ENCODE measurements around the gene IL1R2. TPM values are rescaled to one million over a fixed set of nuclear protein-coding genes. Genes with fewer than 3 reads are reported as not detected.

The IL1R2 gene
- total RNA-seq, 2 experiments from 2014 or later, result not detected

DNA sequence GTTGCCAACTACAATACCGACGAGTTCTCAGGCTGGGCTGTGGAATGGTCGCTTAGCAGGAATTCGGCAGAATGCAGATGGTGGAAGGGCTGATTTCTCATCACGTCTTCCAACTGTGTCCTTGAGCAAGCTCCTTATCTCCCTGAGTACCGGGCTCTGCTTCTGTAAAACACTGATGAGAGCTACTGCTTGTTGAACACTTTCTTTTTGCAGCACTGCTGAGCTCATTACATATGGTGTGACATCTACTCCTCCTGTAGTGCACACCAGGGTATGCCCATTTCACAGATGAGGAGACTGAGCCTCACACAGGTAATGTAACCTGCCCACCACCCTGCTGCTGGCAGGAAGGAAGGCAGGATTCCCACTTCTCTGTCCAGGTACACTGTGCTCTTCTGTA, 8.3 kb downstream of the IL1R2 start:
- no TSS peak for BruUV-seq (replicated peaks)
- DNase-seq (ENCODE audit: low spot score), result no peak
- H3K4me3 ChIP-seq (ENCODE audit: low read depth, low read length, poor library complexity, severe bottlenecking), result no peak overlapping the region
- TF ChIP-seq, protein P1, sequence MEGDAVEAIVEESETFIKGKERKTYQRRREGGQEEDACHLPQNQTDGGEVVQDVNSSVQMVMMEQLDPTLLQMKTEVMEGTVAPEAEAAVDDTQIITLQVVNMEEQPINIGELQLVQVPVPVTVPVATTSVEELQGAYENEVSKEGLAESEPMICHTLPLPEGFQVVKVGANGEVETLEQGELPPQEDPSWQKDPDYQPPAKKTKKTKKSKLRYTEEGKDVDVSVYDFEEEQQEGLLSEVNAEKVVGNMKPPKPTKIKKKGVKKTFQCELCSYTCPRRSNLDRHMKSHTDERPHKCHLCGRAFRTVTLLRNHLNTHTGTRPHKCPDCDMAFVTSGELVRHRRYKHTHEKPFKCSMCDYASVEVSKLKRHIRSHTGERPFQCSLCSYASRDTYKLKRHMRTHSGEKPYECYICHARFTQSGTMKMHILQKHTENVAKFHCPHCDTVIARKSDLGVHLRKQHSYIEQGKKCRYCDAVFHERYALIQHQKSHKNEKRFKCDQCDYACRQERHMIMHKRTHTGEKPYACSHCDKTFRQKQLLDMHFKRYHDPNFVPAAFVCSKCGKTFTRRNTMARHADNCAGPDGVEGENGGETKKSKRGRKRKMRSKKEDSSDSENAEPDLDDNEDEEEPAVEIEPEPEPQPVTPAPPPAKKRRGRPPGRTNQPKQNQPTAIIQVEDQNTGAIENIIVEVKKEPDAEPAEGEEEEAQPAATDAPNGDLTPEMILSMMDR (conservative IDR thresholded peaks at IDR 0.05; ENCODE audit: low read length), result no peak
- no peak for TF ChIP-seq EZH2phosphoT487 (IDR thresholded peaks at IDR 0.05; ENCODE audit: borderline replicate concordance, low read depth, low read length)
- H3K4me2 ChIP-seq (ENCODE audit: low read length), result no peak overlapping the region
- intact Hi-C loops (cut with micrococcal nuclease; ENCODE audit: unreplicated experiment), result no loop called here
- H4K20me1 ChIP-seq (ENCODE audit: insufficient read depth, low read length), result no peaks in the 10 kb centered on the region
- no peak overlapping the region for H2AFZ ChIP-seq (ENCODE audit: low read length)
- POLR2A ChIA-PET, result interaction anchor here (0.5 to 0.8 kb wide), 2 partner anchors 395 to 654 kb away, joined by 3 read pairs; no protein-coding TSS in a partner anchor
- H3K79me2 ChIP-seq (ENCODE audit: insufficient read depth, low read depth, low read length), result no peaks in the 10 kb centered on the region
- no peaks in the 10 kb centered on the region for H3K36me3 ChIP-seq (ENCODE audit: insufficient read depth, low read length)
- H3K9me2 ChIP-seq (ENCODE audit: insufficient read depth, low read length), result no peaks in the 10 kb centered on the region
- H3K4me1 ChIP-seq (ENCODE audit: insufficient read depth, low read length, poor library complexity, severe bottlenecking), result no peaks in the 10 kb centered on the region
- no peaks in the 10 kb centered on the region for H3K9me3 ChIP-seq (ENCODE audit: low read length)
- no peak overlapping the region for H3K27ac ChIP-seq (ENCODE audit: low read depth, low read length, poor library complexity, severe bottlenecking)
- CTCF ChIA-PET (ENCODE audit: unreplicated experiment), result no interaction called here

- Histone ChIP-seq H3K4me3 (ENCODE audit: low read depth, low read length, poor library complexity, severe bottlenecking) (no peak overlapping the region), H3K9me3 (ENCODE audit: low read length) (no peaks in the 10 kb centered on the region), H3K36me3 (ENCODE audit: insufficient read depth, low read length) (no peaks in the 10 kb centered on the region), H2AFZ (ENCODE audit: low read length) (no peak overlapping the region), H3K9me2 (ENCODE audit: insufficient read depth, low read length) (no peaks in the 10 kb centered on the region), H3K4me2 (ENCODE audit: low read length) (no peak overlapping the region), H3K4me1 (ENCODE audit: insufficient read depth, low read length, poor library complexity, severe bottlenecking) (no peaks in the 10 kb centered on the region), H4K20me1 (ENCODE audit: insufficient read depth, low read length) (no peaks in the 10 kb centered on the region), H3K79me2 (ENCODE audit: insufficient read depth, low read depth, low read length) (no peaks in the 10 kb centered on the region), H3K27ac (ENCODE audit: low read depth, low read length, poor library complexity, severe bottlenecking) (no peak overlapping the region)
- ChIA-PET POLR2A (no interaction called here), CTCF (ENCODE audit: unreplicated experiment) (no interaction called here)
- BruUV-seq (replicated peaks), result no TSS peak
- TF ChIP-seq EZH2phosphoT487 (IDR thresholded peaks at IDR 0.05; ENCODE audit: borderline replicate concordance, low read depth, low read length), result no peak
- TF ChIP-seq, protein P1 (conservative IDR thresholded peaks at IDR 0.05; ENCODE audit: low read length), result no peak
- intact Hi-C loops (cut with micrococcal nuclease; ENCODE audit: unreplicated experiment), result no loop called here
- DNase-seq (ENCODE audit: low spot score), result no peak
Measured at GRCh38 chr2:102000813-102001766, 9.3 kb downstream of the IL1R2 start.

DNA sequence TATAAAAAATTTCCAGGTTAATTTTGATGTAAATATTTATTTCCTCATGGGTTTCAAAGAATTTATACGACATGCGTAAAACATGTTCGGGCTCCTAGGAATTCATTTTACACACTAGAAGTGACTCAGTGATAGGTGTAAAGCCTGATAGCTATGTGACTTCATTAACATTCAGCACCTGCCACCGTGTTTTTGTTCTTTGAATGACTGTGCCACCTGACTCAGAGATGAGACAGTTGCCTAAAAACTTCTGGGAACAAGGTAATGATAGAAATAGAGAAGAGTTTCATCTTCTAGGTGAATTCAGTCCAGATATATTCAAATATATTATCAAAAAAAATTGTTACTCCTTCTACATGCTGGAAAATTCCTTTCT, 10.0 kb downstream of the IL1R2 start:
- Histone ChIP-seq H3K36me3 (ENCODE audit: insufficient read depth, low read length) (no peaks in the 10 kb centered on the region), H3K4me1 (ENCODE audit: insufficient read depth, low read length, poor library complexity, severe bottlenecking) (no peaks in the 10 kb centered on the region), H2AFZ (ENCODE audit: low read length) (no peak overlapping the region), H3K27ac (ENCODE audit: low read depth, low read length, poor library complexity, severe bottlenecking) (no peak overlapping the region), H3K4me3 (ENCODE audit: low read depth, low read length, poor library complexity, severe bottlenecking) (no peak overlapping the region), H3K79me2 (ENCODE audit: insufficient read depth, low read depth, low read length) (no peaks in the 10 kb centered on the region), H3K9me2 (ENCODE audit: insufficient read depth, low read length) (no peaks in the 10 kb centered on the region), H3K9me3 (ENCODE audit: low read length) (no peaks in the 10 kb centered on the region), H4K20me1 (ENCODE audit: insufficient read depth, low read length) (no peaks in the 10 kb centered on the region), H3K4me2 (ENCODE audit: low read length) (no peak overlapping the region)
- ChIA-PET POLR2A (no interaction called here), CTCF (ENCODE audit: unreplicated experiment) (no interaction called here)
- no peak for DNase-seq (ENCODE audit: low spot score)
- intact Hi-C loops (cut with micrococcal nuclease; ENCODE audit: unreplicated experiment), result no loop called here
- BruUV-seq (replicated peaks), result no TSS peak
- no peak for TF ChIP-seq EZH2phosphoT487 (IDR thresholded peaks at IDR 0.05; ENCODE audit: borderline replicate concordance, low read depth, low read length)
- TF ChIP-seq, protein P1 (conservative IDR thresholded peaks at IDR 0.05; ENCODE audit: low read length), result no peak

All from OCI-LY7 (cell line).